Sigmoid colon (tissue), 7 donors: ENCODE data around the gene BICC1. TPM values are rescaled to one million over a fixed set of nuclear protein-coding genes. Genes with fewer than 3 reads are reported as not detected.

Source experiments
- DNase-seq: peaks from one replicate; pipeline ENCODE4 v3.0.0-alpha.2; 2019
- H3K27ac ChIP-seq, 4 donors: fragments of 200-600 bp; sonication (generic); one replicate each; pipeline ENCODE4 v1.5.1; 2016 to 2019; ENCODE audit warnings: mild to moderate bottlenecking in 1 of 4
- H3K27me3 ChIP-seq, 3 donors: fragments of 200-600 bp; sonication (generic); one replicate each; pipeline ENCODE4 v1.5.1; 2019; ENCODE audit warnings: mild to moderate bottlenecking in 1 of 3
- H3K36me3 ChIP-seq, 4 donors: fragments of 200-600 bp; sonication (generic); one replicate each; pipeline ENCODE4 v1.5.1; 2016 to 2019
- H3K4me1 ChIP-seq, 4 donors: fragments of 200-600 bp; sonication (generic); one replicate each; pipeline ENCODE4 v1.5.1; 2017 to 2019
- H3K4me3 ChIP-seq, 4 donors: fragments of 200-600 bp; sonication (generic); one replicate each; pipeline ENCODE4 v1.5.1; 2017 to 2019; ENCODE audit warnings: mild to moderate bottlenecking in 2 of 4, moderate library complexity in 1 of 4
- H3K9me3 ChIP-seq, 4 donors: fragments of 200-600 bp in 3 of 4; sonication (generic) in 3 of 4; one replicate each; pipeline versions ENCODE4 v1.5.1 to v1.6.1; 2013 to 2019
- EP300 ChIP-seq, 4 donors: sonication (generic); formaldehyde crosslinking; IDR thresholded peaks; one replicate each; pipeline ENCODE4 v1.6.1; 2017; ENCODE audit warnings: antibody characterized with exemption in 4 of 4
- POLR2A ChIP-seq, 2 donors: fragments of 450-650 bp; IDR thresholded peaks; one replicate each; pipeline ENCODE4 v1.6.1; 2016; ENCODE audit warnings: antibody characterized with exemption in 2 of 2, mild to moderate bottlenecking in 2 of 2, moderate library complexity in 2 of 2
- POLR2AphosphoS5 ChIP-seq, 4 donors: sonication (generic); formaldehyde crosslinking; IDR thresholded peaks; one replicate each; pipeline ENCODE4 v1.6.1; 2017; ENCODE audit warnings: antibody characterized with exemption in 4 of 4
- WGBS, 2 donors: extraction: QIAGEN DNeasy Blood & Tissue Kit; methylation state at CpG; one replicate each; pipeline ENCODE4 v1.1.7; 2013; 5-methylcytosine and 5-hydroxymethylcytosine counted together
- intact Hi-C: fragments of 100-400 bp; cut with DNase I; formaldehyde crosslinking; loops from one replicate; pipeline ENCODE4 v1.15.1; 2023
- polyA plus RNA-seq, 3 donors: library from polyadenylated mRNA; stranded (reverse); fragments of 200-250 nt; gene quantifications; one replicate each; pipeline ENCODE4 v1.2.3, GENCODE V29; 2013
- total RNA-seq, 4 donors: library from RNA; depleted of rRNA; stranded (reverse); fragments of >200 nt; gene quantifications; one replicate each; pipeline ENCODE4 v1.1.0, GENCODE V29; 2016
- TF ChIP-seq, protein P1 (sequence below), 4 experiments: fragments of 450-650 bp in 3 of 4; fragments of 200-600 bp in 1 of 4; IDR thresholded peaks; one replicate each; pipeline ENCODE4 v1.5.1; 2016 to 2019; ENCODE audit warnings: antibody characterized with exemption in 4 of 4, mild to moderate bottlenecking in 3 of 4, moderate library complexity in 2 of 4
- donor health status: healthy with polysubstance abuse.
- donor health status: Bipolar disorder and iron deficiency.
- donor health status: healthy.

The BICC1 gene
- total and polyA plus RNA-seq, 7 donors: 0.46 to 17.3 (median 7.9) TPM

DNA sequence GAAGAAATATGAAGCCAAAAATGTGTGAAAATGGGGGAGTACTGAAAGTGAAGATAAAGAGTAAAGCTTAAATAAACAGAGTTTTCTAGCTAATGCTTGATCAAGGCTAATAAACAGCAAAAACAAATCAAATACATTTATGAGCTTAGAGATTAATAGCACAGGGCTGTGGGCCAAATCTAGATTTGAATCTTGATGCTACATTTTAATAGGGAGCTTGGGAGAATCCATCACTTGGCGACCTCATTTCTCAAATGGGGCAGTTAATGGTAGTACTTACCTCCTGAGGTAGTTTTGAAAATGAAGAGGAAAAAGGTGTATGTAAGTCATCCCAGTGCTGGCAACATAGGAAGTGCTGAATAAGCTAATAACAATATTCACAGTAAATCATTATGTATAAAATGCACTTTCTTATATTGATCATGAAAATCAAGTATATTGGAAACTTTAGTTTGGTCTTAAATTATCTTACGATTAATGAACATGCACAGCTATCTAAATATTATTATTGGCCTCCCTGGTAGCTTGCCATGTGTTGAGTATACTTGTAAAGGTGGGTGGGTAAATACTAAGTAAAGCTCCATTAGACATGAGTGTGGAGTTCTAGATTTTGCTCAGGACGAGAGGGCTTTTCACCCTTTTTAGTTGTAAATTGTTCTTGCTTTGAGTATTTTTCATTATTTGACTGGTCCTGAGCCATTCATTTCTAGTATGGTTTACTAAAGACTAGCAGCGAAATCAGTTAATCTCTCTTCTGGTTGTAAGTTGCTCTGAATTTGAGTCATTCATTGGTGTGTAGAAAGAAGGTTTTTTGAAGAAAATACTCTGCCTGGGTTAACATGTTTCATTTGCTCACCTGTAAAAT, 5.1 kb downstream of the BICC1 start:
- Histone ChIP-seq H3K9me3 (no peaks in the 10 kb centered on the region), H3K4me1 (peaks cover 0 to 11% (median 6%) of the 10 kb centered on the region in 4 donors), H3K4me3 (no peak overlapping the region), H3K36me3 (no peaks in the 10 kb centered on the region), H3K27ac (no peak overlapping the region), H3K27me3 (peaks cover 0 to 12% (median 0%) of the 10 kb centered on the region in 3 donors)
- no peak for TF ChIP-seq POLR2A (IDR thresholded peaks at IDR 0.05)
- no peak for TF ChIP-seq POLR2AphosphoS5 (IDR thresholded peaks at IDR 0.05)
- TF ChIP-seq EP300 (IDR thresholded peaks at IDR 0.05): no peak
- TF ChIP-seq, protein P1, sequence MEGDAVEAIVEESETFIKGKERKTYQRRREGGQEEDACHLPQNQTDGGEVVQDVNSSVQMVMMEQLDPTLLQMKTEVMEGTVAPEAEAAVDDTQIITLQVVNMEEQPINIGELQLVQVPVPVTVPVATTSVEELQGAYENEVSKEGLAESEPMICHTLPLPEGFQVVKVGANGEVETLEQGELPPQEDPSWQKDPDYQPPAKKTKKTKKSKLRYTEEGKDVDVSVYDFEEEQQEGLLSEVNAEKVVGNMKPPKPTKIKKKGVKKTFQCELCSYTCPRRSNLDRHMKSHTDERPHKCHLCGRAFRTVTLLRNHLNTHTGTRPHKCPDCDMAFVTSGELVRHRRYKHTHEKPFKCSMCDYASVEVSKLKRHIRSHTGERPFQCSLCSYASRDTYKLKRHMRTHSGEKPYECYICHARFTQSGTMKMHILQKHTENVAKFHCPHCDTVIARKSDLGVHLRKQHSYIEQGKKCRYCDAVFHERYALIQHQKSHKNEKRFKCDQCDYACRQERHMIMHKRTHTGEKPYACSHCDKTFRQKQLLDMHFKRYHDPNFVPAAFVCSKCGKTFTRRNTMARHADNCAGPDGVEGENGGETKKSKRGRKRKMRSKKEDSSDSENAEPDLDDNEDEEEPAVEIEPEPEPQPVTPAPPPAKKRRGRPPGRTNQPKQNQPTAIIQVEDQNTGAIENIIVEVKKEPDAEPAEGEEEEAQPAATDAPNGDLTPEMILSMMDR (IDR thresholded peaks at IDR 0.05): no peak
- no peak for DNase-seq
- 73 to 85% methylated on average over 4 of the region's 4 CpGs for WGBS, 2 donors
- intact Hi-C loops: no loop called here

DNA sequence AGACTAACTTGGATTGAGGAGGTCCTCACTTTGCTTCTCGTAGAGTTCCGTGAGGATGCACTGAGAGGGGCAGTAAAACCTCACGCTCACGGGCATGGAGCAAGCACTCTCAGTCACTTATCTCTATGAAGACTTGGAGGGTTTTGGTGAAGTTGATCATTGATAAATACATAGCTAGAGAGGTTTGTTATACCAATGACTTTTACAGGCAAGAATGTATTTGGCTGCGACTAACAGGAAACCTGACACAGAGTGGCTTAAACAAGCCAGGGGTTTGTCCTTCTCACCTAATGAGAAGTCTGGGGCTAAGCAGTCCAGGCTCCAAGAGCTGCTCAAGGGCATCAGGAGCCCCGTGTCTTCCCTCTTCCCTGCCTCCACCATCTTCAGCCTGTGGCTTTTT, 6.1 kb downstream of the BICC1 start:
- WGBS, 2 donors: 81 to 87% methylated on average over 6 of the region's 6 CpGs
- Histone ChIP-seq H3K36me3 (no peaks in the 10 kb centered on the region), H3K27ac (no peak overlapping the region), H3K9me3 (no peaks in the 10 kb centered on the region), H3K4me3 (no peak overlapping the region), H3K27me3 (peaks cover 0 to 12% (median 0%) of the 10 kb centered on the region in 3 donors), H3K4me1 (peaks cover 0 to 7% (median 3%) of the 10 kb centered on the region in 4 donors)
- DNase-seq: no peak
- TF ChIP-seq EP300 (IDR thresholded peaks at IDR 0.05): no peak
- no peak for TF ChIP-seq POLR2A (IDR thresholded peaks at IDR 0.05)
- TF ChIP-seq, protein P1 (IDR thresholded peaks at IDR 0.05): no peak
- no peak for TF ChIP-seq POLR2AphosphoS5 (IDR thresholded peaks at IDR 0.05)
- intact Hi-C loops: no loop called here

DNA sequence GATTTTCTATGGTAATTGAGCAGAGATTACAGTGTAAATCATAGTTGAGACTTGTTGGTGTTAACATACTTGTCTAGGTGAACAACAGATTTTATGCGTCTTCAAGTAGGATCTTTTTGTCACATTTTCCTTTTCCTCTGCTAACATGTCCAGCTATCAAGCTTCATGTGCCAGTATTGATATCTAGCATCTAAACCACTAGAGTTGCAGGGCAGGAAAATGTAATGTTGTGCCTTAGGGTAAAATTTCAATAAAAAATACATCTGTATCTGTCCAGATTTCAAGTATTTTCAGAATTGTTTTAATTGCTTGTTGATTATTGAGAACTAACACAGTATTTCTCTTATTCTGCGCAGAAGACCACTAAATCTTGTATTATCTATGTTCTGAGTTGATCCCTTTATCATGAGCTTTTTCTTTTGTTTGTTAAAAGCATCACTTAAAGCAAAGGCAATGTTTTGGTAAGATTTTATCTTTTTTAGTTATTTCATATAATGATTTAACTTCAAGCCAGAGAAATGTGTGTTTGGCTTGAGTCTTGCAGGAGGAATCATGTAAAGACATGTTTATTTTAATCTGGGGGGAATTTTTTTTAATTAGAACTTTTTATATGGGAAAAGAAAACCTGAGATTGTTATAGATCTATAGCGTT, 16.5 kb downstream of the BICC1 start:
- H3K4me1 ChIP-seq: no peaks in the 10 kb centered on the region
- no peak overlapping the region for H3K4me3 ChIP-seq
- no peak overlapping the region for H3K27ac ChIP-seq
- H3K36me3 ChIP-seq: no peaks in the 10 kb centered on the region
- WGBS, 2 donors: 59 to 76% methylated on average over 3 of the region's 3 CpGs
- no peaks in the 10 kb centered on the region for H3K27me3 ChIP-seq
- TF ChIP-seq POLR2AphosphoS5 (IDR thresholded peaks at IDR 0.05) (no peak), EP300 (IDR thresholded peaks at IDR 0.05) (no peak)
- TF ChIP-seq, protein P1 (IDR thresholded peaks at IDR 0.05): no peak
- intact Hi-C loops: no loop called here
- H3K9me3 ChIP-seq: no peaks in the 10 kb centered on the region
- DNase-seq: no peak

DNA sequence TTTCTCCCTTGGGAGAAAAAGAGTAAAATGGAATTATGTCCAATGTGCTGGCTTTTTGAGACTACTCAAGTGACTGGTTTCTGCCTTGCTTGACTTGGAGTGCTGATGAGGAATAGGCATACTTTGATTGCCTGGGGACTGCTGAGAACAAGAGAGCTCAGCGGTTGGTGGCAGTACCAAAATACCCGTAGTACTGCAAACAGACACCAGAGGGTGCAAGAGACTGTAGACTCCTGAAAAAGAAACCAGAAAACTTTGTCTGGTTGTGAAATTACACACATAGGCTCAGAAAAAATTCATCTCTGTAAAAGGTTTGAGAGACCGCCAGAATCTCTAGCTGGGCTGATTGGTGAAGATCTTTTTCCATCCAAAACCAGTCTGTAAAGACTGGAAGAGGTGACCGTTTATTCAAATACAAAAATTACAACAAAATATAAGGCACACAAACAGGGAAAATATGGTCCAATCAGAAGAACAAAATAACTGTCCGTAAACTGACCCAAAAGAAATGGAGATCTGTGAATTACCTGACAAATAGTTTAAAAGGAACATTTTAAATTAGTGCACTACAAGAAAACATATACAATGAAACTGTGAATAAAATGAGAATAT, 18.5 kb downstream of the BICC1 start:
- TF ChIP-seq, protein P1 (IDR thresholded peaks at IDR 0.05): peak; percentile 8 to 65 (median 40)
- TF ChIP-seq POLR2A (IDR thresholded peaks at IDR 0.05) (no peak), EP300 (IDR thresholded peaks at IDR 0.05) (no peak)
- Histone ChIP-seq H3K36me3 (no peaks in the 10 kb centered on the region), H3K4me3 (no peak overlapping the region), H3K27ac (no peak overlapping the region), H3K27me3 (no peaks in the 10 kb centered on the region), H3K4me1 (no peaks in the 10 kb centered on the region), H3K9me3 (no peaks in the 10 kb centered on the region)
- DNase-seq: peak; percentile 63
- 39 to 52% methylated on average over 5 of the region's 5 CpGs for WGBS, 2 donors
- intact Hi-C loops: no loop called here
